Upper lobe of right lung (tissue), 1 donor: ENCODE measurements around the gene SGMS1. TPM values are rescaled to one million over a fixed set of nuclear protein-coding genes. Genes with fewer than 3 reads are reported as not detected.
A peak's percentile ranks its signal among the peaks of the same experiment; 100 is the strongest.

ENCODE experiments used
- ATAC-seq: fragments of 200-7000 bp; cut with Tn5 transposase; one replicate; pipeline ENCODE4 v1.9.1; 2020; ENCODE audit warnings: mild to moderate bottlenecking, moderate library complexity
- DNase-seq: peaks from one replicate; pipeline ENCODE4 v3.0.0-alpha.2; 2020
- H3K27ac ChIP-seq: fragments of 200-600 bp; one replicate; pipeline ENCODE4 v1.8.0; 2022
- H3K27me3 ChIP-seq: fragments of 200-600 bp; one replicate; pipeline ENCODE4 v1.8.0; 2022; ENCODE audit warnings: mild to moderate bottlenecking
- H3K36me3 ChIP-seq: fragments of 200-600 bp; one replicate; pipeline ENCODE4 v1.8.0; 2022
- H3K4me1 ChIP-seq: fragments of 200-600 bp; one replicate; pipeline ENCODE4 v1.8.0; 2022
- H3K4me3 ChIP-seq: fragments of 200-600 bp; one replicate; pipeline ENCODE4 v1.8.0; 2022; ENCODE audit warnings: mild to moderate bottlenecking
- H3K9me3 ChIP-seq: fragments of 200-600 bp; one replicate; pipeline ENCODE4 v1.8.0; 2022
- CTCF ChIP-seq: fragments of 200-600 bp; IDR thresholded peaks from one replicate; pipeline ENCODE4 v1.8.0; 2022; ENCODE audit warnings: antibody characterized with exemption
- intact Hi-C: fragments of 100-400 bp; cut with DNase I; formaldehyde crosslinking; loops from one replicate; pipeline ENCODE4 v1.11.0; 2022
- total RNA-seq: library from RNA; stranded (reverse); fragmentation: NEBNext Ultra II Directional; extraction: Animal tissue kit (Norgen Biotek cat#: 25700); gene quantifications from one replicate; pipeline ENCODE4 v1.2.1, GENCODE V29; 2021
- donor health status: DM: no; HTN: yes; CAD: no; lungs with severe emphysema.

The SGMS1 gene
- total RNA-seq, 1 donor from 2014 or later, result 73.1 TPM

- no peak for TF ChIP-seq CTCF
- Histone ChIP-seq H3K4me1 (peaks cover 21% of the 10 kb centered on the region), H3K27me3 (no peaks in the 10 kb centered on the region), H3K27ac (peak overlapping the region; percentile 21), H3K36me3 (no peaks in the 10 kb centered on the region), H3K9me3 (no peaks in the 10 kb centered on the region), H3K4me3 (no peak overlapping the region)
- peak; percentile 85 for ATAC-seq
- no peak for DNase-seq
- intact Hi-C loops, result no loop called here
These were observed 45.9 kb downstream of the SGMS1 start for GRCh38 chr10:50577681-50578350.

GRCh38 chr10:50577010-50577409 lies 46.7 kb downstream of the SGMS1 start:
- H3K4me1 ChIP-seq, result peaks cover 21% of the 10 kb centered on the region
- no peak overlapping the region for H3K4me3 ChIP-seq
- H3K27ac ChIP-seq, result no peak overlapping the region
- ATAC-seq (no peak), DNase-seq (no peak)
- H3K27me3 ChIP-seq, result no peaks in the 10 kb centered on the region
- no peak for TF ChIP-seq CTCF
- H3K36me3 ChIP-seq, result no peaks in the 10 kb centered on the region
- H3K9me3 ChIP-seq, result no peaks in the 10 kb centered on the region
- intact Hi-C loops, result no loop called here

- H3K4me3 ChIP-seq, result no peak overlapping the region
- H3K27me3 ChIP-seq, result no peaks in the 10 kb centered on the region
- ATAC-seq (no peak), DNase-seq (no peak)
- H3K9me3 ChIP-seq, result no peaks in the 10 kb centered on the region
- intact Hi-C loops, result no loop called here
- no peaks in the 10 kb centered on the region for H3K36me3 ChIP-seq
- peaks cover 21% of the 10 kb centered on the region for H3K4me1 ChIP-seq
- no peak for TF ChIP-seq CTCF
- H3K27ac ChIP-seq, result no peak overlapping the region
These were observed 47.4 kb downstream of the SGMS1 start for GRCh38 chr10:50576245-50576815.

GRCh38 chr10:50575477-50576244 lies 48.1 kb downstream of the SGMS1 start:
- ATAC-seq (no peak), DNase-seq (no peak)
- Histone ChIP-seq H3K4me3 (no peak overlapping the region), H3K27me3 (no peaks in the 10 kb centered on the region), H3K4me1 (peaks cover 21% of the 10 kb centered on the region), H3K27ac (no peak overlapping the region), H3K9me3 (no peaks in the 10 kb centered on the region), H3K36me3 (no peaks in the 10 kb centered on the region)
- TF ChIP-seq CTCF, result no peak
- intact Hi-C loops, result no loop called here

- no peaks in the 10 kb centered on the region for H3K27me3 ChIP-seq
- no peaks in the 10 kb centered on the region for H3K36me3 ChIP-seq
- peaks cover 21% of the 10 kb centered on the region for H3K4me1 ChIP-seq
- no peak for TF ChIP-seq CTCF
- ATAC-seq (no peak), DNase-seq (no peak)
- intact Hi-C loops, result no loop called here
- H3K4me3 ChIP-seq, result no peak overlapping the region
- H3K9me3 ChIP-seq, result no peaks in the 10 kb centered on the region
- no peak overlapping the region for H3K27ac ChIP-seq
These were observed 48.8 kb downstream of the SGMS1 start for GRCh38 chr10:50574931-50575330.
